SH-SY5Y (cell line): ENCODE data around the gene HECTD2.

Experiments used
- GATA2 ChIP-seq: IDR thresholded peaks from 2 replicates; pipeline ENCODE4 v1.6.1; 2011; ENCODE audit warnings: mild to moderate bottlenecking, low read depth, low read length
- GATA3 ChIP-seq: IDR thresholded peaks from 2 replicates; pipeline ENCODE4 v1.6.1; 2011; ENCODE audit warnings: low read depth, mild to moderate bottlenecking, low read length, moderate library complexity

DNA sequence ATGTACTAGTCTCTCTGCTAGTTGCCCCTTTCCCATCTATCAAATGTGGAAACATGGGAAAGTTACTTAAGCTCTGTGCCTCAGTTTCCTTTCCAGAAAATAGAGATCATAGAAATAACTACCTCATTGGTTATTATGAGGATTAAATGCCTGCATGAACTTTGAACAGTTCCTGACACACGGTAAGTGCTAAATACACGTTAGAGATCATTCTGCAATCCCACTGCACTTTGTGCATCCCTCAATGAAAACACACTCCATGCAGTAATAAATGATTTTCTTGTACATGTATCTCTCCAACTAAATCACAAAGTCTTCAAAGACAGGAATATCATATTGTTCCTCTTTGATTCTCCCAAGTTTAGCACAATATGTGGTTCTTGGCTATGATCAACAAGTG lies 149.6 kb downstream of the HECTD2 start:
- TF ChIP-seq GATA3 (no peak), GATA2 (no peak)
